Measurements from ENCODE around the gene PRLH.

PRLH gene, protein sequence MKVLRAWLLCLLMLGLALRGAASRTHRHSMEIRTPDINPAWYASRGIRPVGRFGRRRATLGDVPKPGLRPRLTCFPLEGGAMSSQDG

DNA sequence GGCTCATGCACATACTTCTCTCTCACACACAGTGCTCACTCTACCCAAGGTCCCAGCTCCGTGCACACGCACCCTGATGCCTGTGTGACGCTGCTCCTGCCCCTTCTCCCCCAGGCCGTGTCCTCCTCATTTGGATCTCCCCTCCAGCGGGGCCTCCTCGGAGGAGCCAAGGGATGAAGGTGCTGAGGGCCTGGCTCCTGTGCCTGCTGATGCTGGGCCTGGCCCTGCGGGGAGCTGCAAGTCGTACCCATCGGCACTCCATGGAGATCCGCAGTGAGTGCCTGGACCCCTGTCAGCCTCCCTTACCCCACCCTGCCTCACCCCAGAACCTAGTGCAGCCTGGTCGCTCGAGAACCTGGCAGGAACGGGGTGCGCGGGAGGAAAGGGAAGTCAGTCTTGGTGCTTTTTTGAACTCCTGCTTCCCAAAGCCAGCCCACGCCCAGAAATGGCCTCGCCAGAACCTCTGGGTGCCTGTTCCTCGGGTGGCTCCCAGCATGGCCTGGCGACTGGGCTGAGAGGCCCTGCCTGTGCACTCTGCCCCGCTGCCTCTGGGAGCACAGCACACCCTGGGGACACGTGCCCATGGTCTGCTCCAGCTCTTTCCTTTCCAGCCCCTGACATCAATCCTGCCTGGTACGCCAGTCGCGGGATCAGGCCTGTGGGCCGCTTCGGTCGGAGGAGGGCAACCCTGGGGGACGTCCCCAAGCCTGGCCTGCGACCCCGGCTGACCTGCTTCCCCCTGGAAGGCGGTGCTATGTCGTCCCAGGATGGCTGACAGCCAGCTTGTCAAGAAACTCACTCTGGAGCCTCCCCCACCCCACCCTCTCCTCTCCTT lies at the start of gene PRLH:
Gene PRLH, plus strand, starts transcription at position 174 of the 835 bp plus-strand sequence. Its CDS starts 0 bp downstream, at position 174.
- no peak for DNase-seq (ENCODE audit: low read depth)

DNA sequence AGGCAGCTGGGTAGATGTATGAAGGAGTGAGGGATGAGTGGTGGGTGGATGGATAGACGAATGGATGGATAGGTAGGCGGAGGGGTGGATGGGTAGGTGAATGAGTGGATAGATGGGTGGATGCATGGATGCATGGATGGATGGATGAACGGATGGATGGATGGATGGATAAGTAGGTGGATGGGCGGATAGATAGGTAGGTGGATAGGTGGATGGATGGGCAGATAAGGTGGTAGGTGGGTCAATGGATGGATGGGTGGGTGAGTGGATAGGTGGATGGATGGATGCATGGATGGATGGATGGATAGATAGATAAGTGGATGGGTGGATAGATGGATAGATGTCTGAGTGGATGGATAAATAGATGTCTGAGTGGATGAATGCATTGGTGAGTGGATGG lies 49.2 kb upstream of the PRLH start:
- DNase-seq (ENCODE audit: low read depth) = no peak

DNA sequence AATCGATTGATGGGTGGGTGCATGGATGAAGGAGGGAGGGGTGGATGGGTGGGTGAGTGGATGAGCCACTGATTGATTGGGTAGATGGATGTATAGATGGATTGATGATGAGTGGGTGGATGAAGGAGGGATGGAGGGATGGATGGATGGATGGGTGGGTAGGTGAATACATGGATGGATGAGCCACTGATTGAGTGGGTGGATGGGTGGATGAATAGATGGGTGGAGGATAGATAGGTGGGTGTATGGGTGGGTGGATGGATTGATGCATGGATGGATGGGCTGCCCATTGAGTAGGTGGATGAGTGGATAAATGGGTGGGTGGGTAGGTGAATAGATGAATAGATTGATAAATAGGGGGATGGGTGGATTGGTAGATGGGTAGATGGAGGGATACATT lies 48.4 kb upstream of the PRLH start:
- no peak for DNase-seq (ENCODE audit: low read depth)

DNA sequence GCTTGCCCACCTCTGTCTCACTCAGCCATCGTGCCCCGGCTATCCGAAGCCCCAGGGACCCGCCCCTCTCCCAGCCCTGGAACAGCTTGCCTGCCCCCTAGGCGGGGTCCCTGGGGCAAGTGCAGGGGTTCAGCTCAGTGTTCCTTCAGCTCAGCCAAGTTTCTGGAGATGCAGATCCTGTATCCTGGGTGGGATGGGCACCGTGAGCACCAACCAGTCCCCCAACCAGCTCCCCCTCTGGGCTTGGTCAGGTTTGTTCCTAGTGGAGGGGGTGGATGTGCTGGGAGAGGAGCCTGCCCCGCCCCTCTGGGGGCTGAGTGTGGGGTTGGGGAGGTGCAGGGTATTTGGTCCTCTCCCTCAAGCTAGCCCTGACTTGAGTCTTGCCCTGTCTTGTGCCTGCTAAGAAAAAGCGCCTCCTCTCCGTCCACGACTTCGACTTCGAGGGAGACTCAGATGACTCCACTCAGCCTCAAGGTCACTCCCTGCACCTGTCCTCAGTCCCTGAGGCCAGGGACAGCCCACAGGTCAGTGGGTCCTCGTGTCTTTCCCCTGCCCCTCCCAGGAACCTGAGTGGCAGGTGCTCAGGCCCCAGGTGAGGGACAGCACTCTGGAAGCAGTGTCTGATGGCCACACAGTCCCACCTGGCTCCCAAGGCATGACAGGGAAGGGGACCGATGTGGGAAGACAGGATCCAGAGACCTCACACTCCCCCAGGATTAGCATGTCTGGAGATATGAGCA lies 46.7 kb upstream of the PRLH start:
- no peak for DNase-seq (ENCODE audit: low read depth)

DNA sequence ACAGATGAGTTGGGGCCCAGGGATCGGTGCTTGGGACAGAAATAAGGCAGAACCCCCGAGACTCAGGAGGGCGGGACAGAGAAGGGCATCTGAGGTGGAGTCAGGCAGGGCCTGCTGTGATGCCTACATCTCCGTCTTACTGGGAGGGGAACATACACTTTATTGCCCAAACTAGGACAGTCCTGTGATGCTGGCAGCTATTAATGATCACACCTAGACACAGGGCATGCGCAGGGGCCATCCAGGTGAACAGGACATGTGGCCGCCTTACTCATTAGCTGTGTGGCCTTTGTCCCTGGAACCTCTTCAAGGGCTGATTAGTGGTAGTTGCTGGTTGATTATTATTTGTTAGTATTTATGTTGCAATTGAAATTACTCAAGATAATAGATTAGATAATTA lies 46.1 kb upstream of the PRLH start:
- DNase-seq (ENCODE audit: low read depth) = no peak

DNA sequence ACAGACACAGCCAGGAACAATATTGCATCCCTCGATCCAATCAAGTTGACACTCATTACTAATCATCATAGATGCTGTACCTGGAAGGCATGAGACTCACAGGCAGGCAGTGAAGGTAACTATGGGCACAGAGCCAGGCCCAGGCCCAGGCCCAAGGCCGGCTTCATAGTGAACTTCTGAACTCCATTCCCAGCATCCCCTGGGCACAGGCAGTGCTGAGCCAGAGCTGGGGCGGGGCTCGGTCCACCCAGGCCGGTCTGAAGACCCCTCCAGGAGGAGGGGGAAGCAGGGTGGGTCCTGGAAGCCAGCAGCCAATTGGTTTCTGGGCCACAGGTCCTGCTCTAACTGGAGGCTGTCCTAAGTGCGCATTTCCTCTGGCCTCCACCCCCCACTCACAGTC lies 41.7 kb upstream of the PRLH start:
- DNase-seq (ENCODE audit: low read depth) = no peak

DNA sequence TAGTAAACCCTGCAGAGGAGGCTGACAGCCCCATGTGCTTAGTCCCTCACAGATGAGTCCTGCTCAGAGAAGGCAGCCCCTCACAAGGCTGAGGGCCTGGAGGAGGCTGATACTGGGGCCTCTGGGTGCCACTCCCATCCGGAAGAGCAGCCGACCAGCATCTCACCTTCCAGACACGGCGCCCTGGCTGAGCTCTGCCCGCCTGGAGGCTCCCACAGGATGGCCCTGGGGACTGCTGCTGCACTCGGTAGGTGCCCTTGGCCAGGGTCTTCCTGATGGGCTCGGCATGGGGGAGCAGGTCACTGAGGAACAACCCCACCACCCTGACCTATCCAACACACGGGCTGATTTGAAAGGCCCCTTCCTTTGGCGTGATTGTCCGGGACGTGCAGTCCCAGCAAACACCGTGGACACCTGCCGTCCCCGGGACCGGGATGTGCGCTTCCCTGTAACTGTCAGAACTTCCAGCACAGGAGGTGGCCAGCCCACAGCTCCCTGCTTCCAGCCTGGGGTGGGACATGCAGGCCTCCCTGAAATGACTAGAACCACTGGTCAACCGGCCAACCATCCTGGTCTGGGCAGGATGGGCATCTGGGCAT lies 40.7 kb upstream of the PRLH start:
- no peak for DNase-seq (ENCODE audit: low read depth)

DNA sequence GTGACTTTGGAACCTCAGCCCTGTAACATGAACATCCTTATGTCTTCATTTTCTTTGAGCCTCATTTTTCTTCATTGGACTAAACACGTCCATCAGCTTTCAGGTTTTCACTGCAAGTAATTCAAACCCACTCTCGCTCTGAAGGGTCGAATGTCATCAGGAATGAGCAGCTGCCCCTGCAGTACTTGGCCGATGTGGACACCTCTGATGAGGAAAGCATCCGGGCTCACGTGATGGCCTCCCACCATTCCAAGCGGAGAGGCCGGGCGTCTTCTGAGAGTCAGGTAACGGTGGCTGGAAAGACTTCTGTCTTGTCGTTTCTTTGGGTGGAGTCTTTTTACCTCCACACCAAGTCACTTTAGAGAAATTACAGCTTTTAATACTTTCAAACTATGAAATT lies 39.1 kb upstream of the PRLH start:
- DNase-seq (ENCODE audit: low read depth) = no peak

DNA sequence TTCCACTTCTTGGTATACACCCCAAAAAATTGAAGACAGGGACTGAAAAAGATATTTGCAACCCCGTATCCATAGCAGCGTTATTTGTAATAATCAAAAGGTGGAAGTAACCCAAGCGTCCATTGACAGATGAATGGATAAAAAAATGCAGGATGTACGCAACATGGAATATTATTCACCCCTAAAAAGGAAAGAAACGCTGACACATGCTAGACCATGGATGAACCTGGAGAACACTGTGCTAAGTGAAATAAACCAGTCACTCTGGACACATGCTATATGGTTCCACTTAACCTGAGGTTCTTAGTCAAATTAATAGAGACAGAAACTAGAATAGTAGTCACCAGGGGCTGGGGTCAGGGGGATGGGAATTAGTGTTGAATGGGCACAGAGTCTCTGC lies 38.6 kb upstream of the PRLH start:
- DNase-seq (ENCODE audit: low read depth) = no peak

DNA sequence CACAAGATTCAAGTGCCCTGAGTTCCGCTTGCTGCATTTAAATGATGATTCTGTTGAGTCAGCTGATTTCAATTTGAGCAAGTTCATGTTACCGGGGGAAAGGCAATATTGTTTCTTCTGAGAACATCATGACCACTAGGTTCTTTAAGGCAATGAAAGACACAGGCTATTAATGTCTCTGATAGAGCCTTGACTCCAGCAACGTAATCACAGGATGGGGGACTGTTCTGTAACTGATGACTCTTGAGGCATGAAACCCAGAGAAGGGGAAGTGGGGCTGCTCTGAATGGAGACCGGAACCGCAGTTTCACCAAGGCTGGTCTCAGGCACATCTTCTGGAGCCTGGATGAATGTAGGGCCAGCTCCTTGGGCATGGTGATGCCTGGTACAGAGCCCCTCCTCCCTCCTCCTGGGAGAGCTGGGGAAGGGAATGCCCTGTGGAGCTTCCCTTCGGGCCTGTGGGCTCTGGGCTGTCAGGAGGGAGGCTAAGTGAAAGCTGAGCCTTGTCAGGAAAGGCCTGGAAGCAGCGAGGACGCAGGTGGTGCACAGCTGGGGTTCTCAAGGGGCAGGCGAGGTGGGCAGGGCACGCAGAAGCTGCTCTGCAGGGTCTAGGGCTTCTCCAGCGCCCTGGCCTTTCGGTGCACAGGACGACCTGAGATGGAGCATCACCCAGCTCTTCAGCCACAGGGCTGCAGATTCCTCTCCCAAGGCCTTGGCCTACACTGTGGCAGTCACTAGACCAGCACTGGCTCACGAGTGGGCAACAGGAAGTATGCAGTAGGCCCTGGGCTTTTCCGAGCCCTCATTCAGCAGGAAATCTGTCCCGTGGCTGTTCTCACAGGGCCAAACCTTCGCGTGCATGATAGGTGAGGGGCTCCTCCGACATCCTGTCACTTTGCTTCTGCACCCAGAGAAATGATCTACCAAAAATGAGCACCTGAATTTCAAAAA lies 36.6 kb upstream of the PRLH start:
- no peak for DNase-seq (ENCODE audit: low read depth)

DNA sequence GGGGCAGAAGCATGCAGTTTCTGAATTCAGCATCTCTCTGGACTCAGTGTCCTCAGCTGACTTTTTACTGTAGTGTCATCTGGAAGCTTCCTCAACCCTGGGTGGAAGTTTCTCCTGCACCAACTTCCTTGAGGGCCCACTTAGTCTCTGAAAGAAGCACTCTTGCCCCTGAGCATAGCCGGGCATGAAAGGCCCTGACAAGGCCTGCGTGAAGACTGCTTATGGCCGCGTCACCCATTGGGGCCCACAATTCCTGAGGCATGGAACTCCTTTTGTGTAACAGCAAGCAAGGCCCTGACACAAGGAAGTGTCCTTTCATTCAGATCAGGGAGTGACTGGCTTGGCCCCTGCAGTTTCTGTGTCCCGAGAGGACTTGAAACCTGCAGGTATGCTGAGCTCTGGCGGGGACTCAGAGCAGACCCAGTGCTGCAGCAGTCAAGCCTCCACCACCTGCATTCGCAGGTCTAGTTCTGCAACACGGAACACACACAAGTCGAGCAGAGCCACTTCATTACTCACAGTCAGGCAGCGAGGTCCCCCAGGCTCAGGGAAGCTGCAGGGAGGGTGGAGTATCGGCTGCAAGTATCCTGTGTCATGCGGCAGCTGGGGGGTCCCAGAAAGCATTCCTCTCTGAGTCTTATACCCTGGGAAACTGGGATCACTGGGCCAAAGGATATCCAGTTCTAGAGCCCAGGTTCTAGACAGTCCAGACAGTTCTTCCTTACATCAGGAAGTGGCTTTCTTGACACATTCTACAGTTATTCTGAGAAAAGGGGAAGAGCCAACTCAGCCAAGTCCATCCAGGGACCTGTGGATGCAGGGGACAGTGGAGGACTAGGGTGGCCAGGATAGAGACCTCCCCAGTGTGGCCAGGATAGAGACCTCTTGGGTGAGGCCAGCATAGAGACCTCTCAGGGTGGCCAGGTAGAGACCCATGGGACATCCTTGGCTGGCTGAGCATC lies 35.6 kb upstream of the PRLH start:
- DNase-seq (ENCODE audit: low read depth) = no peak

DNA sequence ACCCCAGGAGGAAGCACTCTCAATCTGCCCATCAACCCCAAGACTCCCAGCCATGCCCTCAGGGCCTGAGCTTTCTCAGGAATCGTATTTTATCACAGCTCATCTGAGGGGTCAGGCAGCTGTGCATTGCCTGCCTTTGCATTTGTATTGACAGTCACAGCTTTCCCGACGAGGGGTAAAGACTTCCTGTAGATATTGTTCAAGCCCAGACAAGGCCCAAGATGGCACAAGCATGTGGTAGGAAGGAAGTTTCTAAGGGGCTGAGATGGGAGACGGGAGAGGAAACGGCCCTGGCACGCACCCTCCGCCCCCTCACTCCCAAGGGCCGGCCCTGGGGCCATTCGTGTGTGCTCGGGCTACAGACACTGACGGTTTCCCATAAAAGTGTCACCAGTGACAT lies 34.2 kb upstream of the PRLH start:
- DNase-seq (ENCODE audit: low read depth) = no peak

DNA sequence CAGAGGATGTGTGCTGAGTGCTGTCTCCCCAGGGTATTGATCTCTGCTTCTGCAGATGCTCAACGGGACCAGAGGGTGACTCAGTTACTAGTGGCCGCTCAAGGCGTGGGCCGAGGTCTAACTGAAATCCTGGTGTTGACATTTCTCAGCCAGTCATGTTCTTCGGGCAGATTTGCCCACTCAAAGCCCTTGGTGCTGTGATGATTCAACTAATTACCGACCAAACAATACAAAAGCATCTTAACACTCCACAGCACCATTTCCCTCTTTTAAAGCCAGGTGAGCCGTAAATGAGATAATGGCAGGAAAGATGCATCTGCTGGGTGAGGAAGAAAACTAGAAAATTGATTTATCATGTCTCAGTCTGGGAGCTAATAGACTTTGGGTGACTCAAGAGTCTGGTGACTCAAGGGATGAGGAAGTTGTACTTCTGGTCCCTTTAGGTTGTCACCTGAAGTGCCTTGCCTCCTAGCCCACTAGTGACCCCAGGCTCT lies 32.7 kb upstream of the PRLH start:
- DNase-seq (ENCODE audit: low read depth) = no peak

DNA sequence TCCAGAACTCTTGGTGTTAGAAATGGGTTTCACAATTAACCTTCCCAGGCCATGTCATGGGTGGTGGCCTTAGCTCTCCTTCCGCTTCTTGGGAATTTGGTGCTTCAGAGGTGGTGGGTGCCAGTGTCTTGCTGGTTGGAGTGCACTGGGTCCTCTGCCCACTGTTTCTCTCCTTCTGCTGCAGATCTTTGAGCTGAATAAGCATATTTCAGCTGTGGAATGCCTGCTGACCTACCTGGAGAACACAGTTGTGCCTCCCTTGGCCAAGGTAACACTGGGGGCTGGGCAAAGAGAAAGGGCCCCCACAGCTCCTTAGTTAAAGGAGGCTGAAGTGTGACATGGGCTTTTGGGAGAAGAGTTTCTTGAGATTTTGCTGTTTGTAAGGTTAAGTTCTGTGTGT lies 32.0 kb upstream of the PRLH start:
- no peak for DNase-seq (ENCODE audit: low read depth)

DNA sequence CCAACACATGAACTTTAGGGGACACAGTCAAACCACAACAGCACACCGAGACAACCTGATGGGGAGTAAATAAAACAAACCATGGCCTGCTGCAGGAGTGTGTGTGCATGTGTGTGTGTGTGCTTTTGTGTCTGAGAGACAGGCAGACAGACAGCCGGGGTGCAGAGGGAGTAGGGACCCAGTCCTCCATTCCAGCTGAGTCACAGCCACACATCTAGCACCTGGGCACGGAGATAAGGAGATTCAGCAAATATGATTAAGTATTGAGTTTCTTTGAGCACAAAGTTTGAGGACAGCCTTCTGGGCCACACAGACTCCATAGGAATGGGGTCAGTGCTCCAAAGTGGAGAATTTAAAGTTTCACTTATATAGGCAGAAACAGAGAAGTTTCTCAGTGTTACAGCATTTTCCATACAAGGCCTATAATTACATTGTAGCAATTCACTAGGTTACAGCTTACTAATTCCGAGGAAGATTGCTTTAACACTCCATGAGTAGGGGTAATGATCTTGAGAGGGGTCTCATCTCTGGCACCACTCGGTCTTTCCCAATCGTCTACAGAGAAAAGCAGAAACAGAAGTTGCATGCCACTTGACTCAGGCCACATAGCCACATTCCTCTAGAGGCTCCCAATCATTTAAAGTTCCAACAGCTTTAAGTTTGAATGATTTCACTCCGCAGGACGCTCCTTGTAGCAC lies 30.8 kb upstream of the PRLH start:
- DNase-seq (ENCODE audit: low read depth) = no peak

DNA sequence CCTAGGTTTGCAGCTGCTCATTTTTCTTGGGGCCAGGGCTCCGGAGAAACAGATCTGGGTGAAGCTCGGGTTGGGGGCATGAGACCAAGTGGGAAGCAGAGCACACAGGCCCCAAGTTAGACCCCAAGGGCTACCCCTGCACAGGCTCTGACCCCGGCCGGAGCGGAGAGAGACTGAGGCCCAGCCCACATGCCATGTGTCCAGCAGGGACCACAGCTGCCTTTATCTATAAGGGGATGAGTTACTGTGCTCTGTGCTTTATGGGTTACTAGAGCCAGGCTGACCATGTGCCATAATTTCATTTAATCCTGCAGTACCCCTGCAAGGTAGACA lies 30.3 kb upstream of the PRLH start:
- no peak for DNase-seq (ENCODE audit: low read depth)

DNA sequence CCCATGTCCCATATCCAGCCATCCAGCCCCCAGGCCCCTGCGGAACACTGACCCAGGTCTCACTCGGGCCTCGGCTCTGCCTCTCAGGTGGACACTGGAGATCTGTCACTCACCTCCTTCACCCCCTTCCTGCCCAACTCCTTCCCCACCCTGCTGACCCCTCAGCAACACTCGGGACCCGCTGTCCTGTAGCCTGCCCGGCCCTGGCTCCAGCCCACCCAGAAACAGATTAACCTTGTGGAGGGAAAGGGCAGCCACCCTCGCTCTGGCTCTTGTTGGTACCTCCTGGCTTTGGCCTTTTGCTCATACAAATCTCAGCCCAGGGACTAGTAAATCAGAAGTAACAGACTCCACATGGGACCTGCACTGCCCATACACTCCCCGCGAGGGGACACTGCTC lies 29.8 kb upstream of the PRLH start:
- DNase-seq (ENCODE audit: low read depth) = no peak

DNA sequence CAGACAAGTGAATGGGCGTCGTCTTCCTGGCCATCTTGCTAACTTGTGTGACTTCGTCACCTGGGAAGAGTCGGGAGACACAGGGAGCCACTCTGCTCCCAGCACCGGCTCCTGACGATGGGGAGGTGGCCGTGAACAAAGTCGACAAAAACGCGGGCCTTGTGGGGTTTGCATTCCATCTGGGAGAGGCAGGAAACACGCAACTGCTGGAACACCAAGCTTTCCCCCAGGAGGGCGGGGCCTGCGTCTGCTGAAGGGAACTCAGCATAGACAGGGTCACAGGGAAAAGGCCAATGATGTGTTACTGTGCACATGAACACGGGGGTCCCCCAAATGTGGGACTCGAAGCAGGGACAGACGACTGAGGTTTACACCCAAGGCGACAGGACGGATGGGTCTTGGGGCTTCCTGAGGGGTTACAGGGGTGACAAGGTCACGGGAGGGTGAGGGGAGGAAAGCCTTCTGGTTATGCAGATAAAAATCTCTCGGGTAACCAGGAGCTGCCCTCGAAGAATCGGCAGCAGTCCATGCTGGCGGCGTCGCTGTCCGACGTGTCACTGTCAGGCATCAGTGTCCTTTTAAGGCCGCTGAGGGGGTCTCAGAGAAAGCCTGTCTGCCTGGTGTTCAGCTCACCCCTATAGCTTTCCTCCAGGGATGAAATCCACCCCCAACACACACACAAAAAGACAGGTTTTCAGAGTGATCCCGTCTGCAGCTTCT lies 28.2 kb upstream of the PRLH start:
- no peak for DNase-seq (ENCODE audit: low read depth)

DNA sequence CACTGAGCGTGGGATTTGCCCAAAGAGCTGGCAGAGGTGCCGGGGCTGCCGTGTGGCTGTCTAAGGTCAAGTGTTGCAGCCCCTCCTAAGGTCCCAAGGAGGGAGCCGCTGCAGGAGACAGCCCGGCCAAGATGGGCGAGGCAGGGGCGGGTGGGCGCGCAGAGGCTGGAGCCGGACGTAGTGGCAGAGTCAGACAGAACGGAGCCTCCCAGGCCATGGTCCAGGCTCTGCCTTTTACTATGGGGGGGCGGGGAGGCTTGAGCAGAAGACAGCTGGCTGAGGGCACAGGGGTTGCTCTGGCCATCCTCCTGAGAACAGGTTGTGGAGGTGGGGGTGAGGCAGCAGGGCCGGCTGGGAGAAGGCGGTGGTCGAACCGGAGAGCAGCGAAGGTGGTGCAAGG lies 27.5 kb upstream of the PRLH start:
- DNase-seq (ENCODE audit: low read depth) = no peak

Data from stimulated activated CD8-positive, alpha-beta memory T cell treated with anti-CD3 and anti-CD28 coated beads, Interleukin-15, amount 100 ng/mL, for 1 hour (primary cell).